ENCODE data around the gene TNFRSF18. TPM values are rescaled to one million over a fixed set of nuclear protein-coding genes. Genes with fewer than 3 reads are reported as not detected.

TNFRSF18 gene
- total RNA-seq, 2 experiments from 2014 or later, result 11.4 to 15.0 TPM

DNA sequence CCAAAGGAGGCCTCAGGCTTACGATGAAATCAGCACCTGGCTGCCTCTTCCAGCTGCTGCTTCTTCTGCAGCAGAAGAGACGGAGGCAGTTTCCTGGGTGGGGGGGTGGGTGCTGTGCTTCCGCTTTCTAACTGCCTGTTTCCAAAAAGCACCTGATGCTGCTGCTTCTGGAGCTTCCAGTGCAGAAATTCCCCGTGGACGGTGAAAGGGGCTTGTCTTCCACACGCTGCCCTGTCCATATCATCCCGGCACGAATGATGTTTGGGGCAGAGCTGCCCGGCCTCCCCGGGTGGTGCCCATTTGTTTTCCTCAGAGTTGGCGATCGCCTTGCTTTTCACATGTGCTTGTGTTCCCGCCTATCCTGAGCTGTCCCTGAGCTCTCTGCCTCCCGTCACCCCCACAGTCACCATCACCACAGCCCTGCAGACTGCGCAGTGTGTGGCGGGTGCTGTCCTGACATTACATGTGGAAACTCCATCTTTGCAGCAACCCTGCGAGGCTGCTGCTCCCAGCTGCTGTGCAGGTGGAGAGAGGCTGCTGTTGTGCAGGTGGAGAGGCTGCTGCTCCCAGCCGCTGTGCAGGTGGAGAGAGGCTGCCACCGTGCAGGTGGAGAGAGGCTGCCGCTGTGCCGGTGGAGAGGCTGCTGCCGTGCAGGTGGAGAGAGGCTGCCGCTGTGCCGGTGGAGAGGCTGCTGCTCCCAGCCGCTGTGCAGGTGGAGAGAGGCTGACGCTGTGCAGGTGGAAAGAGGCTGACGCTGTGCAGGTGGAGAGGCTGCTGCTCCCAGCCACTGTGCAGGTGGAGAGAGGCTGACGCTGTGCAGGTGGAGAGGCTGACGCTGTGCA lies 30.9 kb downstream of the TNFRSF18 start:
- H3K27ac Mint-ChIP-seq, result no peak overlapping the region
- DNase-seq, result peak; percentile 32
- peaks cover 22% of the 10 kb centered on the region for H3K27me3 Mint-ChIP-seq
- no peaks in the 10 kb centered on the region for H3K9me3 Mint-ChIP-seq
- no peaks in the 10 kb centered on the region for H3K36me3 Mint-ChIP-seq
- POLR2A ChIA-PET, result no interaction called here
- H3K4me3 Mint-ChIP-seq, result no peak overlapping the region
- H3K4me1 Mint-ChIP-seq, result peaks cover 6% of the 10 kb centered on the region
- no peak for ATAC-seq (ENCODE audit: low read depth)

DNA sequence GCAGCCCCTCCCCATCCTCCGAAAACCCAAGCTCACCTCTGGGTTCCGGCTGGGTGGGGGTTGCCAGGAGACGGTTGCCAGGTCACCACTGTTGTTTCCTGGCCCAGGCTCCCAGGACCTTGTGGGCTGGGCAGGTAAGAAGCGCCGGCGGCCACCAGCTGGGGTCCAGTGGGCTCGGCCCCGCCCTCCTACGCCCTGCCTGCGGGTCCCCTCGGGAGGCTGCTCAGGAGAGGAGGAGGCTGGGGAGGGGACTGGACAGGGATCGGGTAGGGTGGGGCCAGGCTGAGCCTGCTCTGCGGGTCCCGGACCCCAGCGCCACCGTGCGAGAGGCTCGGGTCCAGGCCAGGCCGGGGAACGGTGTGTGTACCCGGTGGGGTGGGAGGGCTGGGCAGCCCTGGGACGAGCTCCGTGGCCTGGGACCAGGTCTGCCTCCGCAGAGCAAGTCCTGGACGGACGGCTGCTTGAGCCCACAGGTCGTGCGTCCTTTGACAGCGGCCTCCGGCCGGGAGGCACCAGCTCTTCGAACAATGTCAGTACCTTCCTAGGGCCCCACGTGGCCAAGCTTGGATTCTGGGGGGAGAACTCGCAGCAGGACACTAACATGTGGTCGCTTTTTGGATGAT lies 32.5 kb downstream of the TNFRSF18 start, which contains the start of gene TTLL10:
Gene TTLL10, plus strand, starts transcription at position 88 of the 623 bp plus-strand sequence. CDS start 5,336 bp downstream, outside the sequence.
- no peaks in the 10 kb centered on the region for H3K36me3 Mint-ChIP-seq
- ATAC-seq (ENCODE audit: low read depth), result peak; percentile 77
- peaks cover 25% of the 10 kb centered on the region for H3K27me3 Mint-ChIP-seq
- peak within 1 kb of the TSS; percentile 28 for H3K4me3 Mint-ChIP-seq
- peak within 1 kb of the TSS; percentile 61 for H3K27ac Mint-ChIP-seq
- H3K9me3 Mint-ChIP-seq, result no peaks in the 10 kb centered on the region
- H3K4me1 Mint-ChIP-seq, result peaks cover 9% of the 10 kb centered on the region
- DNase-seq, result peak; percentile 73
- POLR2A ChIA-PET, result interaction anchor here (0.5 to 1.5 kb wide), 5 partner anchors 14 to 57 kb away, joined by 3 to 12 read pairs (median 3); no protein-coding TSS in a partner anchor

DNA sequence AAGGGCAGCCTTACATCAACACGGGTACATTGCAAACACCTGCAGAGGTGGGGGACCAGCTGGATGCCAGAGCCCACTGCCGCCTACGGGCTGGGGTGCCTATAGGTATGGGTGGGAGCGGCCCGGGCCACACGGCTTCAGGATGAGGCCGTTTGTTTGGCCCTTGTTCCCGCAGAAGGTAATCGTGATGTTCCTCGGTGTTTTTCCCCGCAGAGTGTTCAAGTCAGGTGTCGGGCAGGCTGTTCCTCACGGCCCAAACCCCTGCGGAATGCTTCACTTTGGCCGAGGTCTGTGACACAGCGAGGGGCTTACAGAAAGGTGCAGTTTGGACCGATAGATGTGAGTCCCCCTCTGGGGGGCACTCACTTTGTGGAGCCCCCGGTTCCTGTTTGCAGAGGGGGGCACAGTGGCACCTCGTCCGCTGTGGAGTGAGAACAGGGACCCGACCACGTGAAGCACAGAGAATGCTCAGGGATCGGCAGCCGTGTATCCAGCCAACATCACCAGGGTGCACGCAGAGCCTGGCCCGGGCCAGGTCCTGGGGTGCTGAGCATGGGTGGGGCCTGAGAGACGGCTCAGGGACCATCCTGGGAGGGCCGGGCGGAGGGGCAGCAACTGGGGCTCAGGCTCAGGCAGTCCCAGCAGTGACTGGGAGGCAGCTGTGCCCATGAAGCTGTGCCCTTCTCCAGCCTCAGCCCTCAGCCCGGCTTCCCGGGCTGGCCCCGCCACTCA lies 33.2 kb downstream of the TNFRSF18 start:
- ATAC-seq (ENCODE audit: low read depth) (peak; percentile 56), DNase-seq (no peak)
- H3K36me3 Mint-ChIP-seq, result no peaks in the 10 kb centered on the region
- no peak overlapping the region for H3K27ac Mint-ChIP-seq
- peaks cover 9% of the 10 kb centered on the region for H3K4me1 Mint-ChIP-seq
- peak overlapping the region; percentile 28 for H3K4me3 Mint-ChIP-seq
- no peaks in the 10 kb centered on the region for H3K9me3 Mint-ChIP-seq
- H3K27me3 Mint-ChIP-seq, result peaks cover 25% of the 10 kb centered on the region
- POLR2A ChIA-PET, result interaction anchor here (0.5 to 1.5 kb wide), 5 partner anchors 15 to 58 kb away, joined by 3 to 12 read pairs (median 3); no protein-coding TSS in a partner anchor

DNA sequence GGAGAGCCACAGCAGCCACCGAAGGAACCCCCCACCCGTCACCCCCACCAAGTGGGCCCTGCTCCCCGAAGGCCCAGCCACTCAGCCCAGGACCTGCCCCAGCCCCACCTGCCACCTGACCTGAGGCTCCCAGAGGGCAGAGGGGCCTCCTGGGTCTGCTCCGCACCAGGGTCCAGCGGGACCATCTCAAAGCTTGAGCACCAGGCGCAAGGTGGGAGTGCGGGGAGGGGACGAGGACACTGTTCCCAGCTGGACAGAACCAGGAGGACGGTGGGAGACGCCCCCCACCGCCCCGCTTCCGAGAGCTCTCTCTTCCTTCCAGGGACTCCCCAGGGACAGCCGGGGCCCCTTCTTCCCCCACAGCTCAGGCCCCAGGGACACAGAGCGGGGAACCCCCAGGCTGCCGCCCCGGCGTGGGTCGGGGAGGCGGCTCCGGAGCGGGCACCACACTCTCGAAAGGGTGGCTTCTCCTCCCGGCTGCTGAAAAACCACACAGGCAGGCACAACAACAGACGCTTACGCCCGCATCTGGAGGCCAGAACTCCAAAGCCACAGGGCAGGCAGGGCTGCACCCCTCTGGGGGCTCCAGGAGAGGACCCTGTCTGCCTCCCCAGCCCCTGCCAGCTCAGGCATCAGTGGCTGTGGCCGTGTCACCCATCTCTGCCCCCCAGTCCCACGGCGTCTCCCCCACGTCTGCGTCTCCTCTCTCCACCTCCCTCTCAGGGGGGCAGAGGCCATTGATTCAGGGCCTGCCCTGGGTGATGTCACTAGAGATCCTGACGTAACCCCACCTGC lies 34.6 kb downstream of the TNFRSF18 start:
- POLR2A ChIA-PET, result no interaction called here
- H3K27ac Mint-ChIP-seq, result peak overlapping the region; percentile 71
- H3K9me3 Mint-ChIP-seq, result no peaks in the 10 kb centered on the region
- peaks cover 9% of the 10 kb centered on the region for H3K4me1 Mint-ChIP-seq
- H3K27me3 Mint-ChIP-seq, result peaks cover 21% of the 10 kb centered on the region
- ATAC-seq (ENCODE audit: low read depth) (peak; percentile 24), DNase-seq (peak; percentile 44)
- H3K36me3 Mint-ChIP-seq, result no peaks in the 10 kb centered on the region
- peak overlapping the region; percentile 20 for H3K4me3 Mint-ChIP-seq

DNA sequence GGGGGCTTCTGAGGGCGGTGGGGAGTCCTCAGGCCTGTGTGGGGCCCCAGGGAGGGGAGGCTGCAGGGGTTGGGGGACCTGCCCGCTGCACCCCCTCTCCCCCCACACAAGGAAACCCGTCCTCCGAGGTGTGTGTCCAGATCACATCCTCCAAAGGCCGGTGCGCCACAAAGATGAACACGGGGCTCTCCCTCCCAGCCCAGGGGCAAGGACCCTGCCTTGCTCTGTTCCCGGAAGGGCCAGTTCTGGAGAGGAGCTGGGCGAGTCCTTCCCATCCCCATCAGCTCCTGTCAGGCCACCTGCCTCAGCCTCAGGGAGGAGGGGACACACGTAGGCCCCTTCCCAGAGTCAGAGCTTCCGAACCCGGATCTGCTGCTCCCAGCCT lies 35.2 kb downstream of the TNFRSF18 start:
- DNase-seq (peak; percentile 31), ATAC-seq (ENCODE audit: low read depth) (no peak)
- POLR2A ChIA-PET, result interaction anchor here (1.0 kb wide), 1 partner anchor 157 kb away, joined by 4 read pairs; the partner anchor contains the start of gene ISG15
- H3K4me3 Mint-ChIP-seq, result no peak overlapping the region
- no peaks in the 10 kb centered on the region for H3K9me3 Mint-ChIP-seq
- H3K4me1 Mint-ChIP-seq, result peaks cover 9% of the 10 kb centered on the region
- peaks cover 17% of the 10 kb centered on the region for H3K27me3 Mint-ChIP-seq
- no peaks in the 10 kb centered on the region for H3K36me3 Mint-ChIP-seq
- no peak overlapping the region for H3K27ac Mint-ChIP-seq

DNA sequence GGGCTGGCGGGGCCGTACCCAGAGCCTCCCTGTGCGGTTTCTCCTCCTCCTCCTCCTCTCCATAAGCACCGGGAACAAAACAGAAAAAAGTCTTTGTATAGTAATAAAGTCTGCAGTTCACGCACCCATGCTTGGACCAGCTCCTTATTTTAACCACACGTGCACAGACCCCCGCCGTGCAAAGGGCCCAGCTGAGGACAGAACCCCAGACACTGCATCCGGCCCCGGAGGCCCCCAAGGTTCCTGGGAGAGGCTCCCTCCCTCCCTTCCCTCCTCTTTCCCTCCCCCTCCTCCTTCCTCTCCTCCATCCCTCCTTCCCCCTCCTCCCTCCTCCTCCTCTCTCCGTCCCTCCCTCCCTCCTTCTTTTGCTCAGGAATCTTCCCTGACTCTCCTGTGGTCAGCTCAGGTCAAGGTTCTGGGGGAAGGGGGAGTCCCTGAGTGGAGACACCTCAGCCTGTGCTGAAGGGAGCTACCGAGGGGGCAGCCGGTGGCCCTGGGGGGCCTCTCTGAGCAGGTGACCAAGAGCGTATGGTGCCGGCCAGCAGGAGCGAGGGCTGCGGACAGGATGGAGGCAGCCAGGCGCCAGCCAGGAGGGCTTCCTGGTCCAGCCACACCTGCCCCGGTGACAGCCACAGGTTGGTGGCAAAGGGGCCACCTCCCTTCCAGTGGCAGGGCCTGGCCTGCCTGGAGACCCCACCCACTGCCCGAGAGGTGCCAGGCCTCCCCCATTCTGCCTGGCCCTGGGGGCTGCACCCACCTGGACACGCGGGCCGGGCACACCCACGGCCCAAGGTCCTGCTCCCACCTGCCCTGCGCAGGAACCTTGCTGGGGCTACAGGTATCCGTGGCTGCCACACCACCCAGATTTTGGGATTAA lies 35.9 kb downstream of the TNFRSF18 start:
- ATAC-seq (ENCODE audit: low read depth) (no peak), DNase-seq (peak; percentile 29)
- H3K36me3 Mint-ChIP-seq, result no peaks in the 10 kb centered on the region
- no peaks in the 10 kb centered on the region for H3K9me3 Mint-ChIP-seq
- H3K27ac Mint-ChIP-seq, result peak overlapping the region; percentile 79
- peaks cover 9% of the 10 kb centered on the region for H3K4me1 Mint-ChIP-seq
- H3K4me3 Mint-ChIP-seq, result no peak overlapping the region
- POLR2A ChIA-PET, result interaction anchor here (1.0 to 1.3 kb wide), 2 partner anchors 40 to 157 kb away, joined by 4 read pairs; partner anchors contain the start of gene ISG15
- peaks cover 12% of the 10 kb centered on the region for H3K27me3 Mint-ChIP-seq

DNA sequence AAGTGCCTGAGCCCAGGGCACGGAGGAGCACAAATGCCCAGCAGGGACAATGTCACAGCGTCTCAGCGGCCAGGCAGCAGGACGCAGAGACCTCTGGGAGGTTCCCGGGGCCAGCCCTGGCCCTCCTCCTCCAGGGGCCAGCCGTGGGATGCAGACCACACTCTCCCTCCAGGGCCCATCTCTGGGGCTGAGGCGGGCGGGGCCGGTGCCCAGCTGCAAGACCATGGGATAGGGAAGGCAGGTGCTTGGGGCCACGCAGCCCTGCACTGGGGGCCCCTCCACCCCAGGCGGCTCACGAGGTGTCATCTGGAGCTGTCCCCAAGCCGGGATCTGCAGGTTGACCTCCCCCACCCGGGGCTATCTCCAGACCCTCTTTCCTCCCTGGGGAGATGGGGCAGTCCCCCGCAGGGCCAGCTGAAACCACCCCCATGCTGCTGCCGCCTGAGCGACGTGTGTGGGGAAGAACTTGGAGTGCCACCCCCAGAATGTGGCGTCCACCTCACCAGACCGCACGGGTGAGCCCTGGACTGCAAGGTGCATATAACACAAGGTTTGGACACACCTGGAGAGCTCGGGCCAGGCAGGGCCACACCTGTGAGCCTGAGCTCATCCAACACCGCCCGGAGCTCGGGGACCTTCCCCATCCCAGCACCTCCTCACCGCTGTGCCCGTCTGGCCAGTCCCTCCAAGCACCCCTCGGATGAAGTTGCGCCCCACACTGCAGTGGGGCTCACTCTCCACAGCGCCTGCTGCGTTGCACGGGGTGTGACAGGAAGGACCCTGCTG lies 36.8 kb downstream of the TNFRSF18 start:
- no peak overlapping the region for H3K4me3 Mint-ChIP-seq
- POLR2A ChIA-PET, result interaction anchor here (1.3 kb wide), 1 partner anchor 39 kb away, joined by 4 read pairs; no protein-coding TSS in a partner anchor

DNA sequence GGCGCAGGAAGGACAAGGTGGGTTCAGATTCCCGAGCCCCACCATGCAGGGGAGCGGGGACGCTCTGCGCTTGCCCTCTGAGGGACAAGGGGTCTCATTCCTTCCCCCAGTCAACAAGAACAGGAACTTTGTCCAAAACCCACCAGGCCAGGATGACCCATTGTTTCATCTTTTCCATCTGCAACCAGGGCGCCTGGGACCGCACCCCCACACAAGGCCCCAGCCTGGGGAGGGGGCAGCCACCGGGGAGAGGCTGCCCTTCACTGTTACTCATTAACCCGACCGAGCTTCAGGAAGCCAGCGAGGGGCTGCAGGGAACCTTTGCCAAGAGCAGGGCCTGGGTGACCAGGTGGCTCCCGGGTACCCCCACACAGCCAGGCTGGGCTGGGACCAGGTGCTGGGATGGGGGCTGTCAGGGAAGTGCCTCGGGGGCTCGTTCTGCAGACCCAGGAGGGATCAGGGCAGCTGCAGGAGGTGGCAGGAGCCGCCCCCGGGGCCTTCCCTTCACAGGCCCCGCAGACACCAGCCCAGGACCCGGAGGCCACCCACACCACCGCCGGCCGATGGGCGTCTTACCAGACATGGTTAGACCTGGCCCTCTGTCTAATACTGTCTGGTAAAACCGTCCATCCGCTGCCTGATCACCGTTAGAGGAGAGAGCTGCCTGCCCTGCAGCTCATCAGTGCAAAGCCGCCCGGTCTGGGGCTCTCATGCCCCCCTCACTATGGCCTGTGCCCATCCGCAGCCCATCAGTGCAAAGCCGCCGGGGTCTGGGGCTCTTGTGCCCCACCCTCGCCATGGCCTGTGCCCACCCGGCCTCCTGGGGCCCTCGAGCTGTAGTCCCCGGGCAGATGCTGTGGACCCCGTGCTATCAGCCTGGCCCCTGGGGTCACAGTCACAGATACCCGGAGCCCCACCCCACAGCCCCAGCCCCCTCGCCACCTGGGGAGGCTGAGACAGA lies 37.7 kb downstream of the TNFRSF18 start:
- POLR2A ChIA-PET, result interaction anchor here (1.0 kb wide), 1 partner anchor 24 kb away, joined by 3 read pairs; no protein-coding TSS in a partner anchor
- no peak for DNase-seq
- ATAC-seq (ENCODE audit: low read depth), result no peak
- no peaks in the 10 kb centered on the region for H3K36me3 Mint-ChIP-seq
- no peaks in the 10 kb centered on the region for H3K9me3 Mint-ChIP-seq
- no peak overlapping the region for H3K27ac Mint-ChIP-seq
- peaks cover 5% of the 10 kb centered on the region for H3K27me3 Mint-ChIP-seq
- peaks cover 7% of the 10 kb centered on the region for H3K4me1 Mint-ChIP-seq
- H3K4me3 Mint-ChIP-seq, result no peak overlapping the region

More for the DNA sequence above, 36.8 kb downstream of the TNFRSF18 start:
- H3K36me3 Mint-ChIP-seq, result no peaks in the 10 kb centered on the region
- H3K4me1 Mint-ChIP-seq, result peaks cover 9% of the 10 kb centered on the region
- DNase-seq, result no peak
- H3K27ac Mint-ChIP-seq, result no peak overlapping the region
- ATAC-seq (ENCODE audit: low read depth), result no peak
- H3K27me3 Mint-ChIP-seq, result peaks cover 8% of the 10 kb centered on the region
- H3K9me3 Mint-ChIP-seq, result no peaks in the 10 kb centered on the region

DNA sequence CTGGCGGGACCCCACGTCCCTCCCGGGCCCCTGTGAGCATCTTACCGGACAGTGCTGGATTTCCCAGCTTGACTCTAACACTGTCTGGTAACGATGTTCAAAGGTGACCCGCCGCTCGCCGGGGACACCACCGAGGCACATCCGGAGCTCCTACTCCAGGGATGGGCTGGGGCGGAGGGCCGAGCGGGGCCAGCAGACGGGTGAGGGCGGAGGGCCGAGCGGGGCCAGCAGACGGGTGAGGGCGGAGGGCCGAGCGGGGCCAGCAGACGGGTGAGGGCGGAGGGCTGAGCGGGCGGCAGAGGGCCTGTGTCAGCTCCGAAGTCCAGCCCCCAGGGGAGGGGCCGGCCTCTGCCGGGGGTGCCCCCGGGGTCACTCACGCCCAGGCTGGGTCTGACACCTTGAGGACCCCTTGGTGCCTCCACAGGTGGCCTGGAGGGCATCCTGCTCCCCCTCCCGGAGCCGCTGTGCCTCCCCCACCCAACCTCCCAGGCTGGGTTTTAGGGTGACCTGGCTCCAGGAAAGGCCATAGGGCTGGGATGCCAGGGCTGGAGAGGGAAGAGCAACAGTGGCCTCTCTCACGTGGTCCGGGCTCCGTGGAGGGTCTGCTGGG lies 38.4 kb downstream of the TNFRSF18 start:
- DNase-seq (no peak), ATAC-seq (ENCODE audit: low read depth) (no peak)
- Mint-ChIP-seq H3K4me3 (no peak overlapping the region), H3K9me3 (no peaks in the 10 kb centered on the region), H3K4me1 (peaks cover 7% of the 10 kb centered on the region), H3K27ac (no peak overlapping the region), H3K36me3 (no peaks in the 10 kb centered on the region), H3K27me3 (peaks cover 5% of the 10 kb centered on the region)
- POLR2A ChIA-PET, result interaction anchor here (1.0 kb wide), 1 partner anchor 23 kb away, joined by 3 read pairs; no protein-coding TSS in a partner anchor

DNA sequence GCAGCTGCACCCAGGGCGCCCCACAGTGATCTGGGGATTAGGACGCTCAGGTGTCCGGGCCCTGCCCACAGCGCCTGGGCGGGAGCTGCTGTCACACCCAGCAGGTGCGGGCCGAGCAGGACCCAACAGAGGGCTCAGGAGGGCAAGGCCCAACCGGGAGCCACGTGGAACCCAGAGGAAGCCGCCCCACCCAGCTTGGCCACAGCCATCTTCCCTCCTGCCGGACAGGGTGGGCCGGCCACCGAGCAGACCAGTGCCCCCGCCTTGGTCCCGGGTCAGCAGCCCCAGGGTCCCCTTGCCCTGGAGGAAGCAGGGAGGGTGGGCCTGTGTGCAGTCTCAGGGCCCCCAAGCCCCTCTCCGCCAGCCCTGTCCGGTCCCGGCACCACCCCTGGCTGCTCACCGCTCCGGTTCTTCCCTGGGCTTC lies 39.0 kb downstream of the TNFRSF18 start:
- peaks cover 7% of the 10 kb centered on the region for H3K4me1 Mint-ChIP-seq
- POLR2A ChIA-PET, result no interaction called here
- no peak overlapping the region for H3K4me3 Mint-ChIP-seq
- no peak overlapping the region for H3K27ac Mint-ChIP-seq
- no peaks in the 10 kb centered on the region for H3K9me3 Mint-ChIP-seq
- DNase-seq (no peak), ATAC-seq (ENCODE audit: low read depth) (no peak)
- no peaks in the 10 kb centered on the region for H3K36me3 Mint-ChIP-seq
- peaks cover 3% of the 10 kb centered on the region for H3K27me3 Mint-ChIP-seq

Measured in activated naive CD8-positive, alpha-beta T cell treated with anti-CD3 and anti-CD28 coated beads, Interleukin-2, amount 10 ng/mL, durations not matched to agents 7 days and 5 days (primary cell).